Measurements from ENCODE around the gene SLC2A9.
"Not testable (repeated sequence)": the region's sequence is repeated elsewhere in the genome, so short reads cannot be mapped to it uniquely, and the experiment has no call there.

SLC2A9 gene

DNA sequence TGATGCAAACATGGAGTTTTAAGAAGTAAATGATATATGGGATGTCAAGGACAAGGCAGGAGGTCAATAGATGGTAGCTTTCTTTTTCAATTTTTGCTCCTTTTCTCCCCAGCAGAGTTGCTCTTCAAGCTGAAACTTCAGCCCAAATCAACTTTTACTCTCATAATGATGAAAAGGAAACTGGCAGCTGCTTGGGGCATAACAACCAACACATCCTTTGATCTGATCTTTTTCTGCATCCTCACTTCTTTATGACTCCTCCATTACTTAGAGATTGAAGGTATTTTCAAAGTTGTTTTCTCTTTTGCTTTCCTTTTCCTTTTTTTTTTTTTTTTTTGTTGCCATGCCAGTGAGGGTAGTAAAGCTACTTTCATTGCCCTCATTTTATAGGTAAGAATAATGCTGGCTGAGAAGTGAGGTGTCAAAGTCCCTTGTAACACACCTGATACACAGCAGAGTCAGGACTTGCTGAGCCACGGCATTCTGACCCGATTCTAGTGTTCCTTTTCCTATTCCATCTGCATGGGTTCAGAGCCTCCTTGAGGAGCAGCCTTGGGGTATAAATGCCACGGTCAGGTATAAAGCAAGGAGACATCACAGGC, 26.9 kb downstream of the SLC2A9 start:
- no peak for DNase-seq

DNA sequence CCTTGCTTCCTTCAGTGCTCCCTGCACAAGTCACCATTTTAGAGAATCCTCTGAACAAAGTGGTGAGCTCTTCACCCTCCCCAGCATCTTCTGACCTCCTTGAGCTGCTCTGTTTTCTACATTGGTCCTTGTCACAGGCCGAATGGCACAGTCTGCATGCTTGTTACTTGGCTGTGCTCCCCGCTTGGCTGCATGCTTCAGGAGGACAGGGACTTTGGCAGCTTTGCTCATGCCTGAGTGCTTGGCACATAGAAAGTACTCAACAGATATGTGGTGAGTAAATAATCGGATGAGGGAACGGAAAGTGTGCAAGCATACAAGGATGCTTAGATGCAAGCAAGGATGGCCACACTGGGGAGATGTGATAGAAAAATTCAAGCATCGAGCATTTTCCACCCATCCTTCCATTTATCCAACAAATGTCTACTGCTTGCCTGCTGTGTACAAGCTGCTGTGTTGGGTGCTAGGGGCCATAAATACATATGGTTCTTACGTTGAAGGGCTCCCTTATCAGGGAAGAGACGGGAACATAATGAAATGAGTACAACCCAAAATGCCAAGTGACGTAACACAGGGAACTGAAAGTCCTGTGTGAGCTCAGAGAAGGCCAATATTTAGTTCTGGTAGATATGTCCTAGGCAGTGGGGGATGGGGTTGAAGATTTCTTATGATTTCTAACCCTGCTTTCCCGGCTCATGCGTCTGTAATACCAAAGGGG, 31.2 kb downstream of the SLC2A9 start:
- DNase-seq: no peak

DNA sequence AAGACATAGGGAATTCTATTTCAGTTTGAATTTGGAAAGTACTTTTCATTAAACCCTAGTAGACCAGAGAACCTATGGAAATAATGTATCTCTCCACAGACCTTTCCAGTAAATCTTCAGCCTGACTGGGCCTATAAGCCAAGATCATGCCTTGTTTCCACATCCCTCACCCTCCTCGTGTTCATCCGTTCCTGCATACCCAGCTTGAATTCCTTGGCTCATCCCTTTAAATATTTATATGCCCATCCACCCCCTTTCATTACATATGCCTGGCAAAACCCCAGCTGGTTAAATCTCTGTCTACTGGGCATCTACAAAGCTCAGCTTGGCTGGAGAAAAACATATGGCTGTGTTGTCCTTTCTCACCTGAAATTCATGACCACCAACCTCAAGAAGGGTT, 32.4 kb downstream of the SLC2A9 start:
- DNase-seq: no peak

DNA sequence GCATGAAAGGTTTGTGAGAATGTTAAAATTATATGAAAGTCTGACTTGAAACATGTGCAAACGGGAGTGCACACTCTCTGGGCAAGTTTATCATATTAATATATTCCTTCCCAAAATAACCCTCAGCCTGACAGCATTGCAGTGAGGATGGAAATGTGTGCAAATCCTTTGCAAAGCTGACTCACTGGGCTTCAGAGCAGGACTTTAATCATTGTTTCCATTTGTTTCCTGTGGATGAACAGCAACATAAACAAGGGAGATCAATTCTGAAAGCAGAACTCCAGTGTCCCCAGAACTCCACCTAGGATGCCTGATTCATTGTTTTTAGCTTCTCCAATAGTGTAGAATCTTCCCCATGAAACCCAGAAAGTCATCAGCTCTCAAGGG, 32.9 kb downstream of the SLC2A9 start:
- DNase-seq: no peak

DNA sequence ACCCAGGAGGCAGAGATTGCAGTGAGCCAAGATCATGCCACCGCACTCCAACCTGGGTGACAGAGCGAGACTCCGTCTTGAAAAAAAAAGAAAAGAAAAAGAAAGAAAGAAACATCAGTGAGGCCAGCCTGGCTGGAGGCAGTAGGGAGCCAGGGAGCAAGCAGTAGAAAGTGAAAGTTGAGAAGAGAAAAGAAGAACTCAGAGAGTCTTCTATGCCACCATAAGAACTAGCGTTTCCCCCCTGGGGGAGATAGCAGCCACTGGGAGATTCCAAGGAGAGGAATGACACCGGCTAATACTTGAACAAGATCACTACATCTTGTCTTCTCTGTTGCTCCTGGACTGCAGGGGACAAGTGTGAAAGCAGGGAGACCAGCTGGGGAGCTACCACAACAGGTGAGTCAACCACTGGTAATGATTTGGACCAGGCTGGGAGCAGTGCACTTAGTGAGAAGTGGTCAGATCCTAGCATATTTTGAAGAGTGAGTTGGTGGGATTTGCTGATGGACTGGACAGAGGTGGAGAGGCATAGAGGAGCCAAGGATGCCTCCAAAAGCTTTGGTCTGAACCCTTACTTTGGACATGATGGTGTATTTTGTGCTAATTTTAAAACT, 33.4 kb downstream of the SLC2A9 start:
- DNase-seq: no peak

DNA sequence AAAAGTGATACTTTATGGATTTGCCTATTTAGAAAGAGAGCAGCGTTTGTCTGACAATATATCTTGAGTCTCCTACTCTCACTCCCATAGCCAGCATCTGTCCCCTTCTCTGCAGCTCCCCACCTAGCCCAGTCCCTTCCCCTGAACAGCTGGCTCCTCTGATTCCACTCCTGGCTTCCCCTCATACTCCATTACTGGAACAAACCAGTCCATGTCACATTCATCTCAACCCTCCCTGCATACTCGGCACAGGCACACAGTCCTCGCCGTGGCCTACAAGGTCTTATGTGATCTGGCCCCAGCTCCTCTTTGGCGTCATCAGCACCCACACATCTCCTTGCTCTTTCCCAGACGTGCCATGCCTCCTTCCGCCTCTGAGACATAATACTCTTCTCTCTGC, 36.7 kb downstream of the SLC2A9 start:
- DNase-seq: no peak

DNA sequence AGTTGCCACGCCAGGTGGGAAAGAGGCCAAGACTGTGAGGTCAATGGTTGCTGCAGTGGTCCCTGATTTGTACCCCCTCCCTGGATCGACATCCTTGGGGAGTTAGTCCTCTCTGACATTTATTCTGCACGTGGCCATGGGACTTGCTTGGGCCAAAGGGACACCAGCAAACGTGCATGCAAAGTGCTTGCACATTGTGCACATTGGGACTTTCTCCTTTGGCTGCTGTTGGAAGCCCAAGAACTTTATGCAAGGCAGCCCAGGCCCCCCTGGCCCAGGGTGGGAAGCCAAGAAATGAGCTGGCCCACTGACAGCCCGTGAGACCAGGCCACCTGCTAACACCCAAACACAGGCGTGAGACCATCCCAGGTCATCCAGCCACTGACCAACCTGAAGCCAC, 38.1 kb downstream of the SLC2A9 start:
- DNase-seq: no peak

DNA sequence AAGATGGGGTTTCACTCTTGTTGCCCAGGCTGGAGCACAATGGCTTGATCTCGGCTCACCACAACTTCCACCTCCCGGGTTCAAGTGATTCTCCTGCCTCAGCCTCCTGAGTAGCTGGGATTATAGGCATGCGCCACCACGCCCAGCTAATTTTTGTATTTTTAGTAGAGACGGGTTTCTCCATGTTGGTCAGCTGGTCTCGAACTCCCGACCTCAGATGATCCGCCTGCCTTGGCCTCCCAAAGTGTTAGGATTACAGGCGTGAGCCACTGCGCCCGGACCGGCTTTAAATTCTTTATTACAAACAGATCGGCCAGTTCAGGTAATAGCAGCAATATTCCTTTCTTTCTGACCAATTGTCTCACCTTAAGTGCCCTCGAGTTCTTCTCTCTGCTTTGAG, 39.4 kb downstream of the SLC2A9 start:
- not testable (repeated sequence) for DNase-seq

DNA sequence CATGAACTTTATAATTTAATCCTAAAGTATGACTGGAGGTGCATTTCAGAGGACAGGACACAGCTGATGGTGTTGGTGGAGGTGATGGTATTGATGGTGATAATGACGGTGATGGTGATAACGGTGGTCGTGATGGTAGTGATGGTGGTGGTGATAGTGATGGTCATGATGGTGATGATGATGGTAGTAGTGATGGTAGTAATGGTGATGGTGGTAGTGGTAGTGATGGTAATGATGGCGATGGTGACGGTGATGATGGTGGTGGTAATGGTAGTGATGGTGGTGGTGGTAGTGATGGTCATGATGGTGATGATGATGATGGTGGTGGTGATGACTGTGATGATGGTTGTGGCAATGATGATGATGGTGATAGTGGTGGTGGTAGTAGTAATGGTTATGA, 40.4 kb downstream of the SLC2A9 start:
- no peak for DNase-seq

DNA sequence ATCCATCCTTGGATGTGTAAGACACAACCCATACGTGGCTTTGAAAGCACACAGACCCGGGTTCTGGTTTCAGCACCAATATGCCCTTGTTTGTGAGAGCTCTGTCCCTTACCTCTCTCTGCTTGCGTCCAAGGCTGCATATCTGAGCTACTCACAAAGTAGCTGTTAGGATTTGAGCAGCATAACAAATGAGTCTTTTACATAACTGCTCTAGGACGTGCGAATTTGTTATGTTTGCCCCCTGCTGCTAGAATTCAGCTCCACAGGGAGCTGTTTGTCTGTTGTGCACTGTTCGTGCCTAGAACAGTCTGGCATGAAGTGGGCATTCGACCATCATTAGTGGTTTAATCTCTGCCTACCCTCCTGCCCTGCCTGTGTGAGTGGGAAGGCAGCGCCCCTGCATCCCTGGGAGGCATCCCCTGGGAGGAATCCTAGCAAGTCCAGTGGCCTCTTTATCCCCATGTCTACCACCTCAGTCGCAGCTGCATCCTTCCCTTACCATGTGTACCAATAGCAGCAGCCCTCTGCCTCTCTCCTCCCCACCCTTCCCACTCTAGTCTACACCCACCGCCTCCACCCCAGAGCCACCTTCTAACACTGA, 42.1 kb downstream of the SLC2A9 start:
- no peak for DNase-seq

DNA sequence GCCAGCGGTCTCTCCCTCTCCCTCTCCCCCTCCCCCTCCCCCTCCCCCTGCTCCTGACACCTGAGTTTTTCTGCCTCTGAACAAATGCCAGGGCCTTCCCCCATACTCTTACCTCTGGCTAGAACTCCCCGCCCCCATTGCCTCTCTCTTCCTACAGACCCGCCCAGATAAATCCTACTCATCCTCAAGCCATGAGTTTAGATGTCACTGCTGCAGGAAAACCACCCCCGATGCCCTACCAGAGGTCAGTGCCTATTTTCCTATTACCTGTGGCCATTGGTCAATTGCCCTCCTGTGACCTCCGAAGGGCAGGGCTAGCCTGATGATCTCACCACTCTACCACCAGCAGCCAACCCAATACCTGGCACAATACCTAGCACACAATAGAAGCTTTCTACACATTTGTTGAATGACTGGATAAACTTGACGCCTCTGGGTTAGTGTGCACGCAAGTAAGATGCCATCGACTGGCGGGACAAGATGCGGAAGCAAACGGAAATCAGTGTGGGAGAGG, 43.7 kb downstream of the SLC2A9 start:
- DNase-seq: no peak

DNA sequence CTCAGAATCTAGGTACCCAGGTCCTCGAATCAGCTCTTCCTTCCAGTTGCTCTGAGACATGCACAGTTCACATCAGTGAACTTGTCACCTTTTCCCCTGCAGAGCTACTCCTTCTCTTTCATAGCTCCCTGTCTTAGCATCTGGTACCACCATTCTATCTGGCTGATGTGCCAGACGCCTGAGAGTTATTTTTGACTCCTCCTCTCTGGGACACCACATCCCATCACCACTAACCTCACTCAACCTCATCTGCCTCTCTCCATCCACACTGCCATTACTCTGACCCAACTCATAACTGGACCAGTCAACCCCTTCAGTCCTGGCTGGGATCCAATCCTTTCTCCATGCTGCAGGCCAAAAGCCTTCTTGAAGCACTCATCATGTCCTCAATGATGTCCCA, 44.5 kb downstream of the SLC2A9 start:
- no peak for DNase-seq

DNA sequence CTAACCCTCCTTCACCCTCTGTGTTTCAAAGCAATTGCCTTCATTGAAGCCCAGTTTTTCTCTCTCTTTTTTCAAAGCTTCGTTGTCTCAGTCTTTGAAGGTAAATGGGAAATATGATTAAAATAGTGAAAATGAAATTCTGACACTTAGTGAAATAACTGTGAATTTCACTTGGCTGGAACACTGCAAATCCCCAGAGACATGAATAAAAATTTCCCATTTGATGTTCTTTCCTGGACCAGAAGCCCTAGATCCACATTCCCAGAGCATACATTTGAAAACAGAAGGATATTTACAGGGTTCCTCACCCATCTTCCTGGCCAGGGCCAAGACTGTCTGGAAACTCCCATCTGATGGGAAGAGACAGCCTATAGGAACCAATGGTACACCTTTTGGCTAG, 45.0 kb downstream of the SLC2A9 start:
- no peak for DNase-seq

DNA sequence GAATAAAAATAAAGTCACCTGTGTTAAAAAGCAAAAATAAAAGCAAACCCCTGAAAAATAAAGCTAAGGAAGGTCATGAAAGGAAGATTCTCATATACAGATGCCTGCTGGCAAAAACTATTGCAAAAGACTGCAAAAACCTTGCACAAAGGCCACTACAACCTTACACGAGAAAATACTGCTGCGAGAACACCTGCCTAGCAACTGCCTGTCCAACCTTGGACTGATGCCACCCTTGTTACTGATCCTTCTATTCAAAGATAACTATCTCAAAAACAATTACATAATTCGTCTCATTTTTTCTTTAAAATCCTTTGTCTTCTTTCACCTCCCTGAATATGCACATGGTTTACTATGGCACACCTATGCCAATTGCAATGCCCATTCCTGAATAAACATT, 49.6 kb downstream of the SLC2A9 start:
- DNase-seq: no peak

DNA sequence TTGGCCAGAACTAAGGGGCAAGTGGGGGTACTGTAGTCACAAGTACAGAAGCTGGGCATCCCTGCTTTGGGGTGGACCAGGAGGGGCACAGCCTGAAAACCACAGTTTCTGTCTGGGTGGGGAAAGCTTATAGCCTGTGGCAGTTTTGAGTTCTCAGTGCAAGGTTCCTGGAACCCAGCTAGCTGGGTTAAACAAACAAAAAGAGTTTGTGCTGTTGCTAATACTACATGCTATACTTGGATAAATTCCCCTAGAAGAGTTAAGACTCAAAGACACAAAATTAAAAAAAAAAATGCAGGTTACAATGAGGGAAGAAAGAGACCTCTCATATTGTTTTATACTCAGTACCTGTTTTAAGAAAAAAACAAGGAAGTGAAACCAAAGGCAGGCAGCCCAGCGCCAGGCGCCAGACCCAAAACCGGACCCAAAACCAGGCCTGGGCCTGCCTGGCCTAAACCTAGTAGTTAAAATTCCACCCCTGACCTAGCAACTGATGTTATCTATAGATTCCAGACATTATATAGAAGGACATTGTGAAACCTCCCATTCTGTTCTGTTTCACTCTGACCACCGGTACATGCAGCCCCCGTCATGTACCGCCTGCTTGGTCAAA, 50.8 kb downstream of the SLC2A9 start:
- no peak for DNase-seq

DNA sequence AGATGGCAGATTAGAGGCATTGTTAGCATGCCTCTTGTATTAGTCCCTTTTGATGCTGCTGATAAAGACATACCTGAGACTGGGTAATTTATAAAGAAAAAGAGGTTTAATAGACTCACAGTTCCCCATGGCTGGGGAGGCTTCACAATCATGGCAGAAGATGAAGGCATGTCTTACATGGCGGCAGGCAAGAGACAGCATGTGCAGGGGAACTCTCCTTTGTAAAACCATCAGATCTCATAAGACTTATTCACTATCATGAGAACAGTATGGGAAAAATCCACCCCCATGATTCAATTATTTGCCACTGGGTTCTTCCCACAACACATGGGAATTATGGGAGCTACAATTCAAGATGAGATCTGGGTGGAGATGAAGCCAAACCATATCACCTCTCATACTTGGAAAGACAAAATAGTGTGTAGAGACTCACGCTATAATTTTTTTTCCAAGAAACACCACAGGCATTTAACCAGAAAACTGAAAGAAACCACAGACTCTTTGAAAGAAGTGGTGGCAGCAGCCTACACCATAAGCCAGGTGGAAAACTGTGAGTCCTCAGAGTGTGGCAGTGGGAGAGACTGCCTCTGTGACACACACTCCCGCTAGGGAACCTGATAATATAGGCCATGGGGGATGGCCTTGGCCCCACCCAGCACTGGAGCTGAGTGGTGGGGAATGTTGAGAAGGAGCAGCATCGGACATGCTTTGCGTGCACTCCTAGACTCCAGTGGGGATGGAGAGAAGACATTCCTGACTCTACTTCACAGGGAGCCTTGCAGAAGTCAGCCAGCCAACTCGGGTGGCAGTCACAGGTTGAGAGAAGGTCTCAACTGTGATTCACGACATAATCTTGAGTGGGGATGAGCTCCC, 51.5 kb downstream of the SLC2A9 start:
- DNase-seq: no peak

DNA sequence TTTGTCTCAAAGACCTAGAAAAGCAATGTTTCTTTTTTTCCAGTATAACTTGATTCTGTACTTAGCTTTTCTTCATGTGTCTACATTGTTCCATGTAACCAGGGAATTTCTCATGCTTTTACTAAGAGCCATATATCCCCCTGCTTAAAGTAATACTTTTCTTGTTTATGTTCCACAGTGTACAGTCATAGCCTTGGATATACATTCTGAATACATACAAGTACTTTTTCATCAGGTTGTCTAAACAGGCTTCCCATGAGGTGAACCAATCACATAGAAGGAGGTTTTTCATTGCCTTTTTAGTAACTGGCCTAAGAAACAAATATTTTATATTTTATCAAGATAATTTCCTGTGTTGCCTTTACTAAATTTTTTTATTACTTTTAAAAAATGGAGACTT, 52.8 kb downstream of the SLC2A9 start:
- no peak for DNase-seq

DNA sequence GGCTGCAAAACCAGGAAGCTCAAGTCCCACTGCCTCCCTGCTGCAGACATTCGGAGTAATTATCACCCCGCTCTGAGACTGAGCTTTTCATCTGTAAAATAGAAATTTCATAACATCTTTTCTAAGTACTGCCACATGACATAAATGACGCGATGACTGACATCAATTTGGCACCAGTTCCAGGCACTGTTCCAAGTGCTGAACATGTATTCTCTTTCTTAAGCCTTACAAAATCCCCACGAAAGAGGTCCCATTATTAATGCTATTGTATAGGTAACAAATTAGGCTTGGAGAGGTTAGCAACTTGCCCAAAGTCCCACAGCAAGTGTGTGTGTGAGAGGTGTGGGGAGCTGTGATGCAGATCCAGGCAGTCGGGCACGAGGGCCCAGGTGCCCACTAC, 56.4 kb downstream of the SLC2A9 start:
- DNase-seq: no peak

DNA sequence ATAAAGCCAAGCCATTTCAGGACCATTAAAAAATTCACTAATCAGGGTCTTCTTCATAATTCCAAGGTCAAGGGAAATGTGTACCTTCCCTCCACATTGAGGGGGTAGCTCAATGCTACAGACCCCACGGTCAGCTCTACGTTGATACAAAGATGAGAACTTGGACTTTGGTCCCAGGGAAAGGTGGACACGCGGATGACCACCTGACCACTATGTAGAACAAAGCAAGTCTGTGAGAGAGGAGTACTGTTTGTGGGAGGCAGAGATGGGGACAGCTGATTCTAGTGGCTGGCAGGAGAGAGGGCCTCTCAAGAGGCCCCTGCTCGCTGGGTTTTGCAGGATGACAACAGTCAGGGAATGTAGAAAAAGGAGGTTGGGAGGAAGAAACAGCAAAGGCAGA, 58.0 kb downstream of the SLC2A9 start:
- DNase-seq: no peak

DNA sequence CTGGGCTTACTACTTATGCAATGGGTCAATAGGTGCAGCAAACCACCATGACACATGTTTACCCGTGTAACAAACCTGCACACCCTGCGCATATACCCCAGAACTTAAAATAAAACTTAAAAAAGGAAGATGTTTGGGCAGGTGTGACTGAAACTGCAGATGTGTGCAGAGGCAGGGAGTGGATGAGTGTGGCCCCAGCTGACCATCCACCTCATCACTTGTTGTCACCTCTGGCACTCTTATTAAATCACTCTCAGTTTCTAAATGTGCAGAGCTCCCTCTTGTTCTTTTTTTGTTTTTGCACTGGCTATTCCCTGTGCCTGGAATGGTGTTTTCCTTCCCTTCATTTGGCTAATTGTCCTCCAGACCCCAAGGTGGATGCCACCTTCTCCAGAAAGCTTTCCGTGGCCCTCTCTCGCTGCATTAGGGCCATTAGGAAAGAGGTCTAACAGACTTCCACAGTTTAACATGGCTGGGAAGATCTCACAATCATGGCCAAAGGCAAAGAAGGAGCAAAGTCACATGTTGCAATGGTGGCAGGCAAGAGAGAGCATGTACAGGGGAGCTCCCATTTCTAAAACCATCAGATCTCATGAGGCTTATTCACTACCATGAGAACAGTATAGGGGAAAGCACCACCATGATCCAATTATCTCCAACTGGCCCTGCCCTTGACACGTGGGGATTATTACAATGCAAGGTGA, 58.5 kb downstream of the SLC2A9 start:
- no peak for DNase-seq

DNA sequence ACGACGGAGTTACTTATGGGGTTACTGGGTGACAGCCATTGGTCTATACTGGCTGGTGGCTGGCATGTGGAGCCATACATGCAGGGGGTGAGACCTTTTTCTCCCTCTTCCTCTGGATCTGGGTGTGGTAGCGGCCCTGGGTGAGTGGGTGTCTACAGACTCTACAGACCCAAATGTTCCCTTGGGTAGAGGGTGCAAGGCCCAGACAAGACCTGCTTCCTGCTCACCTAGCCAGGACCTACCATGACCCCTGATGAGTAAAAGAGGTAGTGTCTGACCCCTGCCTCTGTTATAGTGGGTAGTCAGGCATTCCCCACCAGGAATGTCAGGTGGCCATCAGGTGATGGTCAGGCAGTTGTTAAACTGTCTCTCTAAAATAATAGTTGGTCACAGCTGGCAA, 66.8 kb downstream of the SLC2A9 start:
- no peak for DNase-seq

DNA sequence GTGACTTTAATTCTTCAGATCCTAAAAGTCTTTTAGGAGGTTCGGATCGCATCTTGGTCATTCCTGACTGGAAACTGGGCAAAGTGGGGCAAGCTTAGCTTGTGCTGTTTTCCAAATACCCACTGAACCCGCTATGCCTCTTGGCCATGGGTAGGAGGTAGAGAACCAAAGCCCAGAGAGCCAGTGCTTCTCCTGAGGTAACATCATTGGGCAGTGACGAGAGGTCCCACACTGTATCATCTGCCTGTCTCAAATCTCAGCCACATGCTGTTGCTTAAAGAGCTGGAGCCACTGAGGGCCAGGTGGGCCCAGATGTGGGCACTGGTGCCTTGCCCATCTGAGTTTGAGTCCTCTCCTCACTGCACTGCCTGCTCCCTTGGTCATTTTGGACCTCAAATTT, 68.2 kb downstream of the SLC2A9 start:
- no peak for DNase-seq
